D721Med (cell line): Measurements from ENCODE around the gene CCDC57.
A peak's percentile ranks its signal among the peaks of the same experiment; 100 is the strongest.
"Not testable (repeated sequence)": the region's sequence is repeated elsewhere in the genome, so short reads cannot be mapped to it uniquely, and the experiment has no call there.

Source experiments
- DNase-seq: peaks from one replicate; pipeline ENCODE4 v3.0.0; 2011; ENCODE audit warnings: low spot score; ENCODE audit not compliant: insufficient read length
- FAIRE-seq: peaks from 2 replicates; lab custom pipeline; 2011; peaks lifted over from hg19 to GRCh38; lab: Jason Lieb, UNC
- TF ChIP-seq, protein P1 (sequence below): IDR thresholded peaks from 2 replicates; pipeline ENCODE4 v1.5.1; 2012; ENCODE audit warnings: mild to moderate bottlenecking, control low read depth; ENCODE audit not compliant: insufficient read depth; ENCODE audit errors: missing control alignments

Gene CCDC57

DNA sequence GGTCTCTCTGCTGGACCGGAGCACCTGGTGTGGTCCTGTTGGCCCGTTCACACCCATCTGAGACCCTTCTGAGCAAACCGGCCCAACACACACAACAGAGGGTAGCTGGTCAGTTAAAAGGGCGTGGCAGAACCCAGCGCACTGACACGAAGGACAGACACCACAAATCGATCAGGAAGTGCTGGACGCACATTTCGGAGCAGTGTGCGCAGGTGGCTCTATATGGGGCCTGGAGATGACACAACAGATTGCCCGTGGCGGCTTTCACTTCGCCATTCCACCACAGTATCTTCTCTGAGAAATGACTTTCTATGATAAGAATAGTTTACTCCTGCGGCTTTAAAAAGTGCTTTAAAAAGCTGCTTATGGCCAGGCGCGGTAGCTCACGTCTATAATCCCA is 12.5 kb downstream of the CCDC57 start:
- FAIRE-seq (no peak), DNase-seq (no peak)
- TF ChIP-seq, protein P1, sequence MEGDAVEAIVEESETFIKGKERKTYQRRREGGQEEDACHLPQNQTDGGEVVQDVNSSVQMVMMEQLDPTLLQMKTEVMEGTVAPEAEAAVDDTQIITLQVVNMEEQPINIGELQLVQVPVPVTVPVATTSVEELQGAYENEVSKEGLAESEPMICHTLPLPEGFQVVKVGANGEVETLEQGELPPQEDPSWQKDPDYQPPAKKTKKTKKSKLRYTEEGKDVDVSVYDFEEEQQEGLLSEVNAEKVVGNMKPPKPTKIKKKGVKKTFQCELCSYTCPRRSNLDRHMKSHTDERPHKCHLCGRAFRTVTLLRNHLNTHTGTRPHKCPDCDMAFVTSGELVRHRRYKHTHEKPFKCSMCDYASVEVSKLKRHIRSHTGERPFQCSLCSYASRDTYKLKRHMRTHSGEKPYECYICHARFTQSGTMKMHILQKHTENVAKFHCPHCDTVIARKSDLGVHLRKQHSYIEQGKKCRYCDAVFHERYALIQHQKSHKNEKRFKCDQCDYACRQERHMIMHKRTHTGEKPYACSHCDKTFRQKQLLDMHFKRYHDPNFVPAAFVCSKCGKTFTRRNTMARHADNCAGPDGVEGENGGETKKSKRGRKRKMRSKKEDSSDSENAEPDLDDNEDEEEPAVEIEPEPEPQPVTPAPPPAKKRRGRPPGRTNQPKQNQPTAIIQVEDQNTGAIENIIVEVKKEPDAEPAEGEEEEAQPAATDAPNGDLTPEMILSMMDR = no peak

DNA sequence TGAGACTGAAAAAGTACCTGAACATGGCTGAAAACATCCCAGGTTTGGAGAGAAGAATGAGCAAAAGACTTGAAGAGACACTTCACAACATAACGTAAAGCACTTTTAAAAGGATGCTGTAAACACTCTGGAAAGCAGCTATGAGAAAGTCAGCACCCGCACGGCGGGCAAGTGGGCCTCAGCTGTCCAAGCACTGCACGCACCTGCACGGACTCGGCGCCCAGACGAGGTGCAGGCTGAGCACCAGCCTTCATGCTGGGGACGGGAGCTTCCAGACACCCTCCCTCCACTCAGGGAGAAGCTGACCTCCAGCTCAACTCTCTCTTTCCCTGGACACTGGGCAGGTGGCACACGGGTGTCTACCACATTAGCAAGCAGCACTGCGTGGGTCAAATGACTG is 13.1 kb downstream of the CCDC57 start:
- no peak for FAIRE-seq

DNA sequence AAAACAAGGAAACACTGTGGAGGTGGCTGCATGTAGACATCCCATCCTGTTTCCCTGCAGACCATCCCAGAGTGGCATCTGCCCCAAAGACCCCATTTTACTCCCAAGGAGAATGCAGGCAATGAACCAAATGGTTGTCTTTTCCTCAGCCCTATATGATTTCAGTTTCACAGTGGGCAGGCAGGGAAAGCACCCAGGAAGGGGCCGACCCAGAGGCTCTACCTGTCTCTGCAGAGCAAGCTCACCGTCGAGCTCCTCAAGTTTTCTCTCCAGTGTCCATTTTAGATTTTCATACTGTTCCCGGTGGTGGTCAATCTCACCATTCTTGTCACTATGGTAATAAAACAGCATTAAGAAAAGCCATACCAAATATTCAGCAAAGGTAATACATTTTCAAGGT is 14.6 kb downstream of the CCDC57 start:
- no peak for FAIRE-seq
- TF ChIP-seq, protein P1 = no peak
- DNase-seq = no peak

More for the DNA sequence above, 13.1 kb downstream of the CCDC57 start:
- DNase-seq = no peak
- TF ChIP-seq, protein P1 = no peak

DNA sequence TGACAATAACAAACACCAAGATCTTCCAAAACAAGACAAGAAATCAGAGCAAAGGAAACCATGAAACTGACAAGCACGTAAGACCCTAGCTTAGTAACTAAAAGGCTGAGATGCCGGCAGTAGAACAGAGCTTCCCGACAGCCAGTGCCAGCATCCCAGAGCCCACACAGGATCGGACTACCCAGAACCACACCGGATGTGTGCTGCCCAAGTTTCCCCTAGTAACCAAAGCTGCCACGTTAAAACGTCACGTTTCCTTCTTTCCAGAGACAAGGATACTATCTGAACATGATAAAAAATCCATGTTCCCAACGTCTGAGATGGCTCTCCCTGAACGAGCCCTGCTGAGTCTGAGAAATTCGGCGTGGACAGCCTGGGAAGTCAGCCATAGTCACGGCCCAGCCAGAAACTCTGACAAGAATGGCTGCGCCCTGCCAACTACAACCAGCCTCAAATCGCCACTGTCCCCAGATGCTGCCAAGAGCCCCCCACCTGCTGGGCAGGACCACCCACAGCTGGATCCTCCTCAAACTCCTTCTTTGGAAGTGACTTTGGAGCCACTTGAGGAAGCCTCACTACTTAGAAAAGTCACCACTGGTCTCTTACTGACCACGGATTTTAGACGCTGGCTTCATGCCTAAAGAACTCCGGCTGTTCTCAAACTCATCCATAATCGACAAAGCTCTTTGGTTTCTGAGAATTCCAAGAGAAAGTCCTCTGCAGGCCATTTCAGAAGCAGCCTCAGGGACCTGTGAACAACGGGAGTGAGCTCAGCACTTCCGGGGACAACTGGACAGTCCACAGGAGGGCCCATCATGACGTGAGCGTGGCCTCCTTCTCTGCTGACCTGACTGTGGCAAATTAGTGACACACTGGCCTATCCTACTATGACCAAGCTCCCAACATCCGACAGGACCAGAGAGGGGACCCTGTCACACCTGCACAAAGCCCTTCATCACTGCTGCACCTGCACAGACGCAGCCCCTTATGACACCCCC is 16.7 kb downstream of the CCDC57 start:
- DNase-seq = no peak
- TF ChIP-seq, protein P1 = no peak
- no peak for FAIRE-seq

DNA sequence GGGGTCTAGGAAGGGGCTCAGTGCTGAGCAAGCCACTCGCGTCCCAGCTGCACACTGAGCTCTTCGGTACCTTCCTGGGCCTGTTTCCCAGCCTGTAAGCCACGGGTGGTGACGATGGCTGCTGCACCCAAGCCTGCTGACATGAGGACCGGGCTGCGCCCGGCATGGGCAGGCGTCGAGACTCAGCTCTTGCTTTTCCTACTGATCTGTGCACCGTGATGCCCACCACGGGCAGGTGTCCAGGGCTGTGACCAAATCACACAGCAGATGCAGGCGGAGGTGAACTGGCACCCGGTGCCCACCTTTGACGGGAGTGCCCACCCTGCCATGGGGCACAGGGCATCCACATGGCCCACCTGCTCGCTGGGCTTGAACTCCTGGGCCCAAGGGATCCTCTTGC is 17.9 kb downstream of the CCDC57 start:
- FAIRE-seq (no peak), DNase-seq (no peak)
- TF ChIP-seq, protein P1 = no peak

DNA sequence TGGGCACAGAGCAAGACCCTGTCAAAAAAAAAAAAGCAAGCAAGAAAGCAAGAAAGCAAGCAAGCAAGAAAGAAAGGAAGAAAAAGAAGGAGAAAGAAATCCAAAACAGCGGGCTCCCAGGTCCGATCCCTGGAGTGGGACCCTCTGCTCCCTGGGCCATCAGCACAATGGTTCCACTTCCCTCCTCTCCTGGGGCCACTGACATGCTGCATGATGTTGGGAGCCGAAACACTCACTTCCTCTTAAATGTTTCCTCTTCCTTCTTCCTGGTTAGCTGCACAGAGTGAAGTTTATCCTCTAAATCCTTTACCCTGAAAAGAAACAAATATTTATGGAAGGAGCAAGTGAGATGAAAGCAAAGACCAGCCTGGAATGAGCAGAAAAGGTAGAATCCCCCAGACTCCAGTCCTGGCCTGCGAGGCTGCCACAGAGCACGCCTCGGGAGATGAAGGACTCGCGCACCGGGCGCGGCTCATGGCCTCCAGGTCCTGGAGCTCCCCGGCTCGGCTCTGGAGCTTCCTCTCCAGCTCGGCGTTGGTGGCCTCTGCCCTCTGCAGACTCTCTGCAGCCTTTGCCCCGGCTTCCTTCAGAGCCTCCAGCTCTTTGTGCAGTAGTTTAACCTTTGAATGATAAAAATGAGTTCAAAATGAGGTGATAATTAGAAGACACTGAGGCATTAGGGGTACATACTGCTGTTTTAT is 19.0 kb downstream of the CCDC57 start:
- peak; percentile 6 for FAIRE-seq
- TF ChIP-seq, protein P1 = no peak
- no peak for DNase-seq

DNA sequence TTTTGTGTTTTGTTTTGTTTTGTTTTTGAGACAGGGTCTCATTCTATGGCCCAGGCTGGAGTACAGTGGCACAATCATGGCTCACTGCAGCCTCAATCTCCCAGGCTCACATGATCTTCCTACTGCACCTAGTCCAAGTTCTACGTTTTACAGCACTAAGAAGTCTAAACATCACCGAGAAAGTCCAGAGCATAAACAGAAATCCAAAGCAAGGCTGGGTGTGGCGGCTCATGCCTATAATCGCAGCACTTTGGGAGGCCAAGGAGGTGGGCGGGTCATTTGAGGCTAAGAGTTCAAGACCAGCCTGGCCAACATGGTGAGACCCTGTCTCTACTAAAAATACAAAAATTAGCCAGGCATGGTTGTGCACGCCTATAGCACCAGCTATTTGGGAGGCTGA is 19.6 kb downstream of the CCDC57 start:
- not testable (repeated sequence) for FAIRE-seq, DNase-seq
